H9 (cell line): ENCODE data around the gene ERICH4. TPM values are rescaled to one million over a fixed set of nuclear protein-coding genes. Genes with fewer than 3 reads are reported as not detected.

ENCODE experiments used
- DNase-seq: peaks from one replicate; pipeline ENCODE4 v3.0.0-alpha.2; 2017
- H2AFZ ChIP-seq: one replicate; pipeline ENCODE4 v1.6.1; 2013; ENCODE audit warnings: mild to moderate bottlenecking, low read length, control low read depth, moderate library complexity
- H2AK5ac ChIP-seq: 2 replicates; pipeline ENCODE4 v1.6.1; 2013; ENCODE audit warnings: low read length, control low read depth, mixed read lengths; ENCODE audit not compliant: insufficient read length
- H2BK120ac ChIP-seq: one replicate; pipeline ENCODE4 v1.6.1; 2013; ENCODE audit warnings: low read depth, mild to moderate bottlenecking, low read length, control low read depth, inconsistent platforms; ENCODE audit not compliant: poor library complexity, severe bottlenecking
- H2BK12ac ChIP-seq: 2 replicates; pipeline ENCODE4 v1.6.1; 2013; ENCODE audit warnings: low read length, control low read depth, mixed read lengths, low read depth; ENCODE audit not compliant: insufficient read length
- H2BK15ac ChIP-seq: 2 replicates; pipeline ENCODE4 v1.6.1; 2013; ENCODE audit warnings: low read depth, low read length, control low read depth
- H2BK20ac ChIP-seq: one replicate; pipeline ENCODE4 v1.6.1; 2013; ENCODE audit warnings: low read depth, mild to moderate bottlenecking, low read length, control low read depth, inconsistent platforms; ENCODE audit not compliant: poor library complexity, severe bottlenecking
- H2BK5ac ChIP-seq: 2 replicates; pipeline ENCODE4 v1.6.1; 2013; ENCODE audit warnings: low read length, control low read depth, mixed read lengths; ENCODE audit not compliant: insufficient read length
- H3K14ac ChIP-seq: 2 replicates; pipeline ENCODE4 v1.6.1; 2013; ENCODE audit warnings: low read length, control low read depth; ENCODE audit not compliant: insufficient read depth
- H3K18ac ChIP-seq: 2 replicates; pipeline ENCODE4 v1.6.1; 2013; ENCODE audit warnings: low read depth, mild to moderate bottlenecking, mixed read lengths, low read length, control low read depth; ENCODE audit not compliant: insufficient read length
- H3K23ac ChIP-seq: 2 replicates; pipeline ENCODE4 v1.6.1; 2013; ENCODE audit warnings: low read length, control low read depth, mixed read lengths, low read depth; ENCODE audit not compliant: insufficient read length
- H3K23me2 ChIP-seq: 2 replicates; pipeline ENCODE4 v1.6.1; 2013; ENCODE audit warnings: low read depth, mild to moderate bottlenecking, mixed read lengths, low read length, control low read depth; ENCODE audit not compliant: insufficient read length, poor library complexity, severe bottlenecking
- H3K27ac ChIP-seq: 2 replicates; pipeline ENCODE4 v1.5.1; 2013; ENCODE audit warnings: low read length, control low read depth, mixed read lengths, low read depth; ENCODE audit not compliant: insufficient read length
- H3K27me3 ChIP-seq: 2 replicates; pipeline ENCODE4 v1.6.1; 2013; ENCODE audit warnings: low read length, control low read depth, inconsistent platforms; ENCODE audit not compliant: insufficient read depth
- H3K4ac ChIP-seq: 2 replicates; pipeline ENCODE4 v1.6.1; 2013; ENCODE audit warnings: low read depth, mild to moderate bottlenecking, control low read depth, inconsistent platforms, low read length, moderate library complexity
- H3K4me1 ChIP-seq: 2 replicates; pipeline ENCODE4 v1.6.1; 2013; ENCODE audit warnings: low read length, control low read depth, inconsistent platforms; ENCODE audit not compliant: insufficient read depth
- H3K4me2 ChIP-seq: 2 replicates; pipeline ENCODE4 v1.6.1; 2013; ENCODE audit warnings: low read length, control low read depth, mixed read lengths; ENCODE audit not compliant: insufficient read length, insufficient read depth
- H3K56ac ChIP-seq: 2 replicates; pipeline ENCODE4 v1.6.1; 2013; ENCODE audit warnings: low read depth, mild to moderate bottlenecking, mixed read lengths, low read length, control low read depth; ENCODE audit not compliant: insufficient read length
- H3K79me1 ChIP-seq: 2 replicates; pipeline ENCODE4 v1.6.1; 2013; ENCODE audit warnings: low read depth, mild to moderate bottlenecking, moderate library complexity, low read length, control low read depth, inconsistent platforms; ENCODE audit not compliant: insufficient read depth, poor library complexity, severe bottlenecking
- H3K79me2 ChIP-seq: 2 replicates; pipeline ENCODE4 v1.6.1; 2013; ENCODE audit warnings: low read length, control low read depth, inconsistent platforms; ENCODE audit not compliant: insufficient read depth
- H3K9ac ChIP-seq: 2 replicates; pipeline ENCODE4 v1.6.1; 2013; ENCODE audit warnings: low read length, control low read depth, mixed read lengths; ENCODE audit not compliant: insufficient read length; ENCODE audit errors: extremely low read depth
- H3K9me3 ChIP-seq: one replicate; pipeline ENCODE4 v1.6.1; 2013; ENCODE audit warnings: low read depth, low read length, inconsistent platforms; ENCODE audit not compliant: control insufficient read depth
- H3T11ph ChIP-seq: one replicate; pipeline ENCODE4 v1.6.1; 2013; ENCODE audit warnings: mild to moderate bottlenecking, low read length, control low read depth, inconsistent platforms
- H4K20me1 ChIP-seq: one replicate; pipeline ENCODE4 v1.6.1; 2013; ENCODE audit not compliant: control insufficient read depth, insufficient read length, insufficient read depth
- H4K5ac ChIP-seq: 2 replicates; pipeline ENCODE4 v1.6.1; 2013; ENCODE audit warnings: low read depth, mild to moderate bottlenecking, mixed read lengths, low read length, control low read depth; ENCODE audit not compliant: insufficient read length
- H4K8ac ChIP-seq: replicated peaks from 2 replicates; pipeline ENCODE4 v1.6.1; 2013; ENCODE audit warnings: low read length, control low read depth, mixed read lengths, low read depth; ENCODE audit not compliant: insufficient read length
- H4K91ac ChIP-seq: 2 replicates; pipeline ENCODE4 v1.6.1; 2013; ENCODE audit warnings: low read depth, mild to moderate bottlenecking, moderate library complexity, mixed read lengths, low read length, control low read depth; ENCODE audit not compliant: insufficient read length
- H3K27ac Mint-ChIP-seq, 3 experiments: 2 replicates in 2 of 3; 3 replicates in 1 of 3; pipeline ENCODE4 v1.8.0; 2020 to 2021; ENCODE audit warnings: mixed read lengths in 3 of 3, mild to moderate bottlenecking in 1 of 3, moderate library complexity in 1 of 3
- H3K27me3 Mint-ChIP-seq: 2 replicates; pipeline ENCODE4 v1.8.0; 2021; ENCODE audit warnings: low read depth, mild to moderate bottlenecking, moderate library complexity, mixed read lengths
- H3K36me3 Mint-ChIP-seq, 3 experiments: 2 replicates in 2 of 3; 3 replicates in 1 of 3; pipeline ENCODE4 v1.8.0; 2020 to 2021; ENCODE audit warnings: low read depth in 3 of 3, mixed read lengths in 3 of 3; ENCODE audit not compliant: insufficient read depth in 1 of 3
- H3K4me1 Mint-ChIP-seq, 2 experiments: 2 replicates each; pipeline ENCODE4 v1.8.0; 2020; ENCODE audit warnings: mixed read lengths in 2 of 2
- H3K4me3 Mint-ChIP-seq, 2 experiments: 2 replicates in 1 of 2; 3 replicates in 1 of 2; pipeline ENCODE4 v1.8.0; 2020 to 2021; ENCODE audit warnings: mild to moderate bottlenecking in 2 of 2, mixed read lengths in 2 of 2, moderate library complexity in 1 of 2
- H3K9me3 Mint-ChIP-seq, 2 experiments: 2 replicates in 1 of 2; 3 replicates in 1 of 2; pipeline ENCODE4 v1.8.0; 2020; ENCODE audit warnings: mild to moderate bottlenecking in 2 of 2, mixed read lengths in 2 of 2, moderate library complexity in 1 of 2
- WGBS: extraction: QIAGEN DNeasy Blood & Tissue Kit; methylation state at CpG from one replicate; pipeline ENCODE4 v1.1.7; 2013; ENCODE audit warnings: missing lambda C conversion rate, low lambda C conversion rate, mixed read lengths; ENCODE audit not compliant: insufficient read length; ENCODE audit errors: extremely low coverage; 5-methylcytosine and 5-hydroxymethylcytosine counted together
- total RNA-seq: library from RNA; stranded (reverse); gene quantifications from 2 replicates; pipeline ENCODE4 v1.2.1, GENCODE V29; 2021
- TF ChIP-seq, protein P1 (sequence below): fragments of 200-600 bp; sonication (generic); conservative IDR thresholded peaks from 3 replicates; pipeline ENCODE4 v1.8.0; 2021; ENCODE audit warnings: antibody characterized with exemption, mild to moderate bottlenecking

The ERICH4 gene
- total RNA-seq, 1 experiment from 2014 or later, result not detected

DNA sequence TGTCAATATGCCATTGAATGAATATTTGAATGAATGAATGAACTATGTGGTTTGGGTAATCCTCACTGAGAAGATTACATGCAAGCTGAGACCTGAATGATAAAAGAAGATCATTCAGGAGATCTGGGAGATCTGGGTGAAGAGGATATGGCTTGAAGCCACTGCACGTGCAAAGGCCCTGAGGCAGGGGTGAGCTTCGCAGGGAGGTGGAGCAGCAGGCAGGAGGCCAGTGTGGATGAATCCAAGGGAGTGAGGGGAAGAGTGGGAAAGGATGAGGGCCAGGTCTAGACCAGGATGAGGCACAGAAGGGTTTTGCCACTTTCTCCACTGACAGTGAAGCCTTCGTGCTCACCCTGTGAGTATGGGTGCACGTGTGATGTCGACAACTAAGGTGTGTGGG lies 49.9 kb downstream of the ERICH4 start:
- no peak overlapping the region for H3K14ac ChIP-seq
- WGBS, result no CpG with 5 or more reads among the region's 5 CpGs
- no peak overlapping the region for H3K56ac ChIP-seq
- H3K27ac Mint-ChIP-seq, result no peak overlapping the region
- TF ChIP-seq, protein P1, sequence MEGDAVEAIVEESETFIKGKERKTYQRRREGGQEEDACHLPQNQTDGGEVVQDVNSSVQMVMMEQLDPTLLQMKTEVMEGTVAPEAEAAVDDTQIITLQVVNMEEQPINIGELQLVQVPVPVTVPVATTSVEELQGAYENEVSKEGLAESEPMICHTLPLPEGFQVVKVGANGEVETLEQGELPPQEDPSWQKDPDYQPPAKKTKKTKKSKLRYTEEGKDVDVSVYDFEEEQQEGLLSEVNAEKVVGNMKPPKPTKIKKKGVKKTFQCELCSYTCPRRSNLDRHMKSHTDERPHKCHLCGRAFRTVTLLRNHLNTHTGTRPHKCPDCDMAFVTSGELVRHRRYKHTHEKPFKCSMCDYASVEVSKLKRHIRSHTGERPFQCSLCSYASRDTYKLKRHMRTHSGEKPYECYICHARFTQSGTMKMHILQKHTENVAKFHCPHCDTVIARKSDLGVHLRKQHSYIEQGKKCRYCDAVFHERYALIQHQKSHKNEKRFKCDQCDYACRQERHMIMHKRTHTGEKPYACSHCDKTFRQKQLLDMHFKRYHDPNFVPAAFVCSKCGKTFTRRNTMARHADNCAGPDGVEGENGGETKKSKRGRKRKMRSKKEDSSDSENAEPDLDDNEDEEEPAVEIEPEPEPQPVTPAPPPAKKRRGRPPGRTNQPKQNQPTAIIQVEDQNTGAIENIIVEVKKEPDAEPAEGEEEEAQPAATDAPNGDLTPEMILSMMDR, result no peak
- H4K8ac ChIP-seq, result no peak overlapping the region
- H3K9me3 Mint-ChIP-seq, result peaks cover 59 to 66% of the 10 kb centered on the region in 2 experiments
- H2AK5ac ChIP-seq, result no peak overlapping the region
- no peak overlapping the region for H3K23ac ChIP-seq
- no peak overlapping the region for H4K91ac ChIP-seq
- H2BK20ac ChIP-seq, result no peak overlapping the region
- no peaks in the 10 kb centered on the region for H3K27me3 ChIP-seq
- H2BK12ac ChIP-seq, result no peak overlapping the region
- H3K4me1 Mint-ChIP-seq, result no peaks in the 10 kb centered on the region
- no peaks in the 10 kb centered on the region for H3K23me2 ChIP-seq
- H2BK15ac ChIP-seq, result no peak overlapping the region
- no peak overlapping the region for H2AFZ ChIP-seq
- no peak overlapping the region for H3K4me3 Mint-ChIP-seq
- H3K4me1 ChIP-seq, result no peaks in the 10 kb centered on the region
- no peak overlapping the region for H2BK5ac ChIP-seq
- H3K79me2 ChIP-seq, result no peaks in the 10 kb centered on the region
- H4K5ac ChIP-seq, result no peak overlapping the region
- no peak overlapping the region for H3T11ph ChIP-seq
- DNase-seq, result no peak
- no peaks in the 10 kb centered on the region for H3K79me1 ChIP-seq
- H3K4me2 ChIP-seq, result no peak overlapping the region
- no peak overlapping the region for H3K18ac ChIP-seq
- no peak overlapping the region for H3K4ac ChIP-seq
- H3K36me3 Mint-ChIP-seq, result peaks cover 0 to 15% (median 2%) of the 10 kb centered on the region in 3 experiments; a peak in 3 of 7 replicates
- no peak overlapping the region for H2BK120ac ChIP-seq
- peaks cover 21% of the 10 kb centered on the region for H3K9me3 ChIP-seq
- H3K27ac ChIP-seq, result no peak overlapping the region
- H3K27me3 Mint-ChIP-seq, result peaks cover 2% of the 10 kb centered on the region; the same call in 1 of the 2 replicates
- H4K20me1 ChIP-seq, result no peaks in the 10 kb centered on the region
- H3K9ac ChIP-seq, result no peak overlapping the region

Other genes starting within 250 kb of the ERICH4 start
- 159 and 175 TPM in 2 replicates for gene CYP2S1, start 249.9 kb upstream of the ERICH4 start, total RNA-seq
- gene AXL, start 223.9 kb upstream of the ERICH4 start, total RNA-seq, result 29.4 and 30.3 TPM in 2 replicates
- gene HNRNPUL1, start 178.8 kb upstream of the ERICH4 start, total RNA-seq, result 309 and 315 TPM in 2 replicates
- gene CCDC97, start 133.0 kb upstream of the ERICH4 start, total RNA-seq, result 37.2 and 39.4 TPM in 2 replicates
- 30.1 and 31.3 TPM in 2 replicates for gene TGFB1, start 89.2 kb upstream of the ERICH4 start, total RNA-seq
- 4.8 and 5.2 TPM in 2 replicates for gene B9D2, start 79.0 kb upstream of the ERICH4 start, total RNA-seq
- 5.7 and 6.1 TPM in 2 replicates for gene TMEM91, start 66.6 kb upstream of the ERICH4 start, total RNA-seq
- 58.7 and 62.1 TPM in 2 replicates for gene EXOSC5, start 45.8 kb upstream of the ERICH4 start, total RNA-seq
- 21.1 and 28.3 TPM in 2 replicates for gene BCKDHA, start 45.3 kb upstream of the ERICH4 start, total RNA-seq
- 0.86 and 0.96 TPM in 2 replicates for gene B3GNT8, start 15.8 kb upstream of the ERICH4 start, total RNA-seq
- 70.5 and 74.7 TPM in 2 replicates for gene DMAC2, start 3.2 kb upstream of the ERICH4 start, total RNA-seq
- not detected in 2 replicates for gene CEACAM21, start 133.0 kb downstream of the ERICH4 start, total RNA-seq
- gene CEACAM4, start 183.9 kb downstream of the ERICH4 start, total RNA-seq, result not detected in 2 replicates
- gene CEACAM7, start 245.1 kb downstream of the ERICH4 start, total RNA-seq, result not detected in 2 replicates